Measurements from ENCODE around the gene PPP1R1C.

Gene PPP1R1C

GRCh38 chr2:182047544-182047943 lies 61.9 kb downstream of the PPP1R1C start:
- Histone ChIP-seq H2AFZ (ENCODE audit: low read depth, low read length) (no peak overlapping the region), H3K9me3 (ENCODE audit: low read length) (no peaks in the 10 kb centered on the region), H3K27me3 (ENCODE audit: insufficient read depth, low read length) (no peaks in the 10 kb centered on the region), H3K4me1 (ENCODE audit: insufficient read depth, low read length) (no peaks in the 10 kb centered on the region), H3K36me3 (ENCODE audit: insufficient read depth, low read length) (no peaks in the 10 kb centered on the region), H3K4me3 (ENCODE audit: low read length) (no peak overlapping the region)

GRCh38 chr2:182048088-182048487 lies 62.4 kb downstream of the PPP1R1C start:
- Histone ChIP-seq H2AFZ (ENCODE audit: low read depth, low read length) (no peak overlapping the region), H3K9me3 (ENCODE audit: low read length) (no peaks in the 10 kb centered on the region), H3K4me1 (ENCODE audit: insufficient read depth, low read length) (no peaks in the 10 kb centered on the region), H3K4me3 (ENCODE audit: low read length) (no peak overlapping the region), H3K27me3 (ENCODE audit: insufficient read depth, low read length) (no peaks in the 10 kb centered on the region), H3K36me3 (ENCODE audit: insufficient read depth, low read length) (no peaks in the 10 kb centered on the region)

GRCh38 chr2:182048621-182049020 lies 63.0 kb downstream of the PPP1R1C start:
- Histone ChIP-seq H3K36me3 (ENCODE audit: insufficient read depth, low read length) (no peaks in the 10 kb centered on the region), H3K9me3 (ENCODE audit: low read length) (no peaks in the 10 kb centered on the region), H3K4me3 (ENCODE audit: low read length) (no peak overlapping the region), H3K27me3 (ENCODE audit: insufficient read depth, low read length) (no peaks in the 10 kb centered on the region), H2AFZ (ENCODE audit: low read depth, low read length) (no peak overlapping the region), H3K4me1 (ENCODE audit: insufficient read depth, low read length) (no peaks in the 10 kb centered on the region)

- H3K4me1 ChIP-seq (ENCODE audit: insufficient read depth, low read length), result no peaks in the 10 kb centered on the region
- H3K9me3 ChIP-seq (ENCODE audit: low read length), result no peaks in the 10 kb centered on the region
- H3K27me3 ChIP-seq (ENCODE audit: insufficient read depth, low read length), result no peaks in the 10 kb centered on the region
- no peak overlapping the region for H3K4me3 ChIP-seq (ENCODE audit: low read length)
- no peaks in the 10 kb centered on the region for H3K36me3 ChIP-seq (ENCODE audit: insufficient read depth, low read length)
- H2AFZ ChIP-seq (ENCODE audit: low read depth, low read length), result no peak overlapping the region
Measured at GRCh38 chr2:182049372-182050148, 63.9 kb downstream of the PPP1R1C start.

- H2AFZ ChIP-seq (ENCODE audit: low read depth, low read length), result no peak overlapping the region
- H3K9me3 ChIP-seq (ENCODE audit: low read length), result no peaks in the 10 kb centered on the region
- no peaks in the 10 kb centered on the region for H3K36me3 ChIP-seq (ENCODE audit: insufficient read depth, low read length)
- H3K4me3 ChIP-seq (ENCODE audit: low read length), result no peak overlapping the region
- no peaks in the 10 kb centered on the region for H3K27me3 ChIP-seq (ENCODE audit: insufficient read depth, low read length)
- no peaks in the 10 kb centered on the region for H3K4me1 ChIP-seq (ENCODE audit: insufficient read depth, low read length)
Measured at GRCh38 chr2:182050333-182051135, 64.9 kb downstream of the PPP1R1C start.

GRCh38 chr2:182055993-182056392 lies 70.3 kb downstream of the PPP1R1C start:
- Histone ChIP-seq H3K9me3 (ENCODE audit: low read length) (no peaks in the 10 kb centered on the region), H2AFZ (ENCODE audit: low read depth, low read length) (no peak overlapping the region), H3K4me1 (ENCODE audit: insufficient read depth, low read length) (no peaks in the 10 kb centered on the region), H3K4me3 (ENCODE audit: low read length) (no peak overlapping the region), H3K27me3 (ENCODE audit: insufficient read depth, low read length) (no peaks in the 10 kb centered on the region), H3K36me3 (ENCODE audit: insufficient read depth, low read length) (no peaks in the 10 kb centered on the region)

GRCh38 chr2:182057002-182057401 lies 71.3 kb downstream of the PPP1R1C start:
- H3K4me1 ChIP-seq (ENCODE audit: insufficient read depth, low read length), result no peaks in the 10 kb centered on the region
- no peak overlapping the region for H2AFZ ChIP-seq (ENCODE audit: low read depth, low read length)
- no peak overlapping the region for H3K4me3 ChIP-seq (ENCODE audit: low read length)
- H3K27me3 ChIP-seq (ENCODE audit: insufficient read depth, low read length), result no peaks in the 10 kb centered on the region
- no peaks in the 10 kb centered on the region for H3K36me3 ChIP-seq (ENCODE audit: insufficient read depth, low read length)
- H3K9me3 ChIP-seq (ENCODE audit: low read length), result no peaks in the 10 kb centered on the region

GRCh38 chr2:182058056-182058455 lies 72.4 kb downstream of the PPP1R1C start:
- Histone ChIP-seq H3K27me3 (ENCODE audit: insufficient read depth, low read length) (no peaks in the 10 kb centered on the region), H3K4me1 (ENCODE audit: insufficient read depth, low read length) (no peaks in the 10 kb centered on the region)

GRCh38 chr2:182061739-182062138 lies 76.1 kb downstream of the PPP1R1C start:
- no peaks in the 10 kb centered on the region for H3K36me3 ChIP-seq (ENCODE audit: insufficient read depth, low read length)
- no peaks in the 10 kb centered on the region for H3K9me3 ChIP-seq (ENCODE audit: low read length)
- H3K4me1 ChIP-seq (ENCODE audit: insufficient read depth, low read length), result no peaks in the 10 kb centered on the region
- no peaks in the 10 kb centered on the region for H3K27me3 ChIP-seq (ENCODE audit: insufficient read depth, low read length)
- H2AFZ ChIP-seq (ENCODE audit: low read depth, low read length), result no peak overlapping the region
- no peak overlapping the region for H3K4me3 ChIP-seq (ENCODE audit: low read length)

More at GRCh38 chr2:182058056-182058455, 72.4 kb downstream of the PPP1R1C start:
- Histone ChIP-seq H3K9me3 (ENCODE audit: low read length) (no peaks in the 10 kb centered on the region), H3K4me3 (ENCODE audit: low read length) (no peak overlapping the region), H2AFZ (ENCODE audit: low read depth, low read length) (no peak overlapping the region), H3K36me3 (ENCODE audit: insufficient read depth, low read length) (no peaks in the 10 kb centered on the region)

GRCh38 chr2:182062329-182062972 lies 76.8 kb downstream of the PPP1R1C start:
- H2AFZ ChIP-seq (ENCODE audit: low read depth, low read length), result no peak overlapping the region
- H3K4me3 ChIP-seq (ENCODE audit: low read length), result no peak overlapping the region
- H3K9me3 ChIP-seq (ENCODE audit: low read length), result no peaks in the 10 kb centered on the region
- H3K36me3 ChIP-seq (ENCODE audit: insufficient read depth, low read length), result no peaks in the 10 kb centered on the region
- no peaks in the 10 kb centered on the region for H3K27me3 ChIP-seq (ENCODE audit: insufficient read depth, low read length)
- no peaks in the 10 kb centered on the region for H3K4me1 ChIP-seq (ENCODE audit: insufficient read depth, low read length)

GRCh38 chr2:182064019-182064778 lies 78.5 kb downstream of the PPP1R1C start:
- no peaks in the 10 kb centered on the region for H3K9me3 ChIP-seq (ENCODE audit: low read length)
- H3K36me3 ChIP-seq (ENCODE audit: insufficient read depth, low read length), result no peaks in the 10 kb centered on the region
- H2AFZ ChIP-seq (ENCODE audit: low read depth, low read length), result no peak overlapping the region
- H3K4me1 ChIP-seq (ENCODE audit: insufficient read depth, low read length), result no peaks in the 10 kb centered on the region
- H3K27me3 ChIP-seq (ENCODE audit: insufficient read depth, low read length), result no peaks in the 10 kb centered on the region
- no peak overlapping the region for H3K4me3 ChIP-seq (ENCODE audit: low read length)

- Histone ChIP-seq H2AFZ (ENCODE audit: low read depth, low read length) (no peak overlapping the region), H3K4me1 (ENCODE audit: insufficient read depth, low read length) (no peaks in the 10 kb centered on the region)
Measured at GRCh38 chr2:182066400-182067087, 80.9 kb downstream of the PPP1R1C start.

More at GRCh38 chr2:182066400-182067087, 80.9 kb downstream of the PPP1R1C start:
- Histone ChIP-seq H3K36me3 (ENCODE audit: insufficient read depth, low read length) (no peaks in the 10 kb centered on the region), H3K4me3 (ENCODE audit: low read length) (no peak overlapping the region), H3K9me3 (ENCODE audit: low read length) (no peaks in the 10 kb centered on the region), H3K27me3 (ENCODE audit: insufficient read depth, low read length) (no peaks in the 10 kb centered on the region)

Data from neuron (in vitro differentiated cells).